HAP-1 (cell line): ENCODE data around the gene BRD1.

Experiments used
- DNase-seq, 2 experiments: peaks; one replicate each; pipeline ENCODE4 v3.0.0-alpha.2; 2016 to 2020; ENCODE audit warnings: low spot score in 2 of 2
- H3K27me3 ChIP-seq: fragments of 250-450 bp; sonication (Bioruptor Pico); 2 replicates; pipeline ENCODE4 v1.5.1; 2020; ENCODE audit warnings: low read depth, mild to moderate bottlenecking, moderate library complexity
- H3K36me3 ChIP-seq: fragments of 250-450 bp; sonication (Bioruptor Pico); replicated peaks from 2 replicates; pipeline ENCODE4 v1.5.1; 2020; ENCODE audit warnings: mild to moderate bottlenecking
- H3K4me1 ChIP-seq: fragments of 250-450 bp; sonication (Bioruptor Pico); 2 replicates; pipeline ENCODE4 v1.5.1; 2020; ENCODE audit warnings: mild to moderate bottlenecking
- H3K4me3 ChIP-seq: fragments of 250-450 bp; sonication (Bioruptor Pico); 2 replicates; pipeline ENCODE4 v1.5.1; 2020; ENCODE audit warnings: mild to moderate bottlenecking, moderate library complexity
- H3K9me3 ChIP-seq: fragments of 250-450 bp; sonication (Bioruptor Pico); 2 replicates; pipeline ENCODE4 v1.5.1; 2020; ENCODE audit warnings: mild to moderate bottlenecking, moderate library complexity
- in situ Hi-C: fragments of 300-500 bp; cut with MboI; formaldehyde crosslinking; loops from 3 replicates; pipeline ENCODE4 v1.14.3; 2020; ENCODE audit warnings: low sequenced_read_pairs, inconsistent platforms, mixed read lengths

BRD1 gene

DNA sequence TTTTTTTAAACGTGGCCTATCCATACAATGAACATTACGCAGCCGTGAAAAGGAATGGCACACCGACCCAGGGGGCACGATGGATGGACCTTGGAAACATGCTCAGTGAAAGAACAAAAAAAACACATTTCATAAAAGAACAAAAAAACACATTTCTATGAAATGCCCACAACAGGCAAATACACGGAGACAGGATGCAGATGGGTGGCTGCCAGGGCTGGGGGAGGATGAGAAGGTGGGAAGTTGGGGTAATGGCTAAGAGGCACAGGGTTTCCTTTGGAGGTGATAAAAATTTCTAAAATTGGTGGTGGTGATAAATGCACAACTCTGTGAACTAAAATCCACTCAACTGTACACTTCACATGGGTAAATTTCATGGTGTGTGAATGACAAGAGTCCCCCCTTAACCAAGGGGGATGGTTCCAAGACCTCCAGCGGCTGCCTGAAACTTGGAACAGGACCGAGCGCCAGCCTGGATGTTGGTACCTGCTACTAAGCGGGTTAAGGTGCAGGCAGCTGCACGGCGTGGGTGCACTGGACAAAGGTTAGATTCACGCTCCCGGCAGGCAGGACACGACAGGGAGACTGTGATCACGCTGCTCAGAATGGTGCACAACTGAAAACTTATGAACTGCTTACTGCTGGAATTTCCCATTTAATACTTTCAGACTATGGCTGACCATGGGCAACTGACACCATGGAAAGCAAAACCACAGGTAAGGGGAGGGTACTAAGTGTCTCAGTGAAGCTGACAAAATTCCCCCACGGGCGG, 16.5 kb downstream of the BRD1 start:
- Histone ChIP-seq H3K4me1 (no peaks in the 10 kb centered on the region; the same call in 1 of the 2 replicates), H3K36me3 (peaks cover 30% of the 10 kb centered on the region), H3K9me3 (no peaks in the 10 kb centered on the region), H3K27me3 (no peaks in the 10 kb centered on the region), H3K4me3 (no peak overlapping the region)
- no peak for DNase-seq
- in situ Hi-C loops: no loop called here

DNA sequence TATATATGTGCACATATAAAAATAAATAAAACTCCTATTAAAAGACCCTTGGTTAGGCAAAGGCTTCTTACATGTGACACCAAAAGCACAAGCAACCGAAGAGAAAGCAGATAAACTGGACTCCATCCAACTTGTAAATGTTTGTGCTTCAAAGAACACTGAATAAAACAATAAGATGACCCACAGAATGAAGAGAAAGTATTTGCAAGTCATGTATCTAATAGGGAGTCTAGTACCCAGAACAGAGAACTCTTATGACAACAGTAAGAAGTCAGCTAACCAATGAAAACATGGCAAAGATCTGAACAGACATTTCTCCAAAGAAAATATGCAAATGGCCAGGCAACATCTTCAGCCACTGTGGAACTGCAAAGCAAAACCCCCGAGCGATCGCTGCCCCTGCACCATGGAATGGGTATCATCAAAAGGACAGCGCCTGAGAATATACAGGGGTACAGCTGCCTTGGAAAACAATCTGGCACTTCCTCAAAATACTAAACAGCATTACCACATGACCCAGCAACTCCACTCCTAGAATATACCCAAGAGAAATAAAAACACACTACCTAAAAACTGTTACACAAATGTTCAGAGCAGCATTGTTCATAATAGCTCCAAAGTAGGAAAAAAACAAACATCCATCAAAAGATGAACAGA, 17.2 kb downstream of the BRD1 start:
- no peaks in the 10 kb centered on the region for H3K9me3 ChIP-seq
- in situ Hi-C loops: no loop called here
- no peaks in the 10 kb centered on the region; the same call in 1 of the 2 replicates for H3K4me1 ChIP-seq
- no peaks in the 10 kb centered on the region for H3K27me3 ChIP-seq
- H3K4me3 ChIP-seq: no peak overlapping the region
- peaks cover 29% of the 10 kb centered on the region for H3K36me3 ChIP-seq
- DNase-seq: no peak

DNA sequence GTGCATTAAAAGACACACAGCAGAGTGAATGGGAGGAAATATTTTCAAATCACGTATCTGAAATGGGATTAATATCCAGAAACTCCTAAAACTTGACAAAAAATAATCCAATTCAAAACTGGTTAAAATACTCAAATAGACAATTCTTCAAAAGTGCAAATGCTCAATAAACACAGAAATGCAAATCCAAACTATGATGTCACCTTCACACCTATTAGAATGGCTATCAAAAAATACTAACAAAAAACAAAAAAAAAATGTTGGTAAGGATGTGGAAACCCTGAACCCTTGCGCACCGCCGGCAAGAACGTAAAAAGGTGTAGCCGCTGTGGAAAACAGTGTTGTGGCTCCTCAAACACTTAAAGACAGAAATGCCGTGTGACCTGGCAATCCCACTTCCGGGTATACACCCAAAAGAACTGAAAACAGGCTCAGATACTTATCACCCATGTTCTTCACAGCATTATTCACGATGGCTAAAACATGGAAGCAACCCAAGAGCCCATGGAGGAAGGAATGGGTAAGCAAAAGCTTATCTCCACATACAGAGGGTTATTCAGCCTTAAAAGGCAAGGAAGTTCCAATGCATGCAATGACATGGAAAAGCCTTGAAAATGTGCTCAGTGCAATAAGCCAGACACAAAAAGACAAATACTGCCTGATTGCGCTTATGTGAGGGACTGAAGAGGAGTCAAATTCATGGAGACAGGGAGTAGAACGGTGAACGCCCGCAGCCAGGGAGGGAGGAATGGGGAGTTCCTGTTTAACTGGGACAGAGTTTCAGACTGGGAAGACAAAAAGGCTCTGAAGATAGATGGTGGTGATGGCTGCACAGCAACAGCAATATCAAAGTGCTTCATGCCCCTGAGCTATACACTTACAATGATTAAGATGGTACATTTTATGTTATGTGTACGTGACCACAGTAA, 19.6 kb downstream of the BRD1 start:
- DNase-seq: no peak
- H3K9me3 ChIP-seq: no peaks in the 10 kb centered on the region
- no peaks in the 10 kb centered on the region for H3K27me3 ChIP-seq
- no peaks in the 10 kb centered on the region; the same call in 1 of the 2 replicates for H3K4me1 ChIP-seq
- in situ Hi-C loops: no loop called here
- peaks cover 28% of the 10 kb centered on the region for H3K36me3 ChIP-seq
- H3K4me3 ChIP-seq: no peak overlapping the region

DNA sequence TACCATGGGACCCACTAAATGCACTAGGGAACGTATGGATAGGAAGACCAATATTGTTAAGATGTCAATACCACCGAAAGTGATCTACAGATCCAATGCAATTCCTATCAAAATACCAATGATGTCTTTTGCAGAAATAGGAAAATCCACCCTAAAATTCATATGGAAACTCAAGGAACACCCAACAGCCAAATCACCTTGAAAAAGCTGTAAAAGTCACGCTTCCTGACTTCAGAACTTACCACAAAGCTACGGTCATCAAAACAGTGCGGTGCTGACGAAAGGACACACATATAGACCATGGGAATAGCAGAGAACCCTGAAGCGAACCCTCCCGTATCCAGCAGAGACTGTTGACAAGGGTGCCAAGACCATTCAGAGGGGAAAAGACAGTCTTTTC, 20.5 kb downstream of the BRD1 start:
- Histone ChIP-seq H3K4me1 (no peaks in the 10 kb centered on the region; the same call in 1 of the 2 replicates), H3K27me3 (no peaks in the 10 kb centered on the region), H3K9me3 (no peaks in the 10 kb centered on the region), H3K4me3 (no peak overlapping the region), H3K36me3 (peaks cover 32% of the 10 kb centered on the region)
- no peak for DNase-seq
- in situ Hi-C loops: no loop called here

DNA sequence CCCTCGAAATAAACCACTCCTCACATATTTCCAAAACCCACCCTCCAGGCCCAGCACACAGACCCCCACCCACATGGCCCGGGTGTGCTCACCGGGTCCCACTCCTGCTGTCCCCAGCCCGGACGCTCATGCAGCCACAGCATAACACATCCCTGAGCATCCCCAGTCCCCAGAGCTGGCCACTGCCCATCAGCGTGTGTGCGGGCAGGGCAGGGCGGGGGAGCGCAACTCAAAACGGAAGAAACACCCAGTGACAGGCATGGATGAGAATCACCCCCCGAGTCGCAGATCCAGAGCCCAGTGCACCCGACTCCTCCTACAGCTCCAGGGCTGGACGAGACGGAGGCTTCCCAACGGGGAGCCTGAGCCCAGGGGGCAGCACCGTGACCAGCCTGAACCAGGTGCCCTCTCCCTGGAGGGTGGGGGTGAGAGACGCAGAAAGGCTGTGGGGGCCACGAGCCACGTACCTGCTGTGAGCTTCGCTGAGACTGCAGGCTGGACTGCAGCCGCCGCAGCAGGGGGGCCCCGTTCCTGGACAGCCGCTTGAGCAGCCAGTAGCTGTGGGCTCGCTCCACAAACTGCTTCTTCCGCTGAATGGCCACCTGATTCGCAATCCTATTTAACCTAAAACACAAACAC, 23.8 kb downstream of the BRD1 start:
- in situ Hi-C loops: no loop called here
- no peaks in the 10 kb centered on the region for H3K4me1 ChIP-seq

DNA sequence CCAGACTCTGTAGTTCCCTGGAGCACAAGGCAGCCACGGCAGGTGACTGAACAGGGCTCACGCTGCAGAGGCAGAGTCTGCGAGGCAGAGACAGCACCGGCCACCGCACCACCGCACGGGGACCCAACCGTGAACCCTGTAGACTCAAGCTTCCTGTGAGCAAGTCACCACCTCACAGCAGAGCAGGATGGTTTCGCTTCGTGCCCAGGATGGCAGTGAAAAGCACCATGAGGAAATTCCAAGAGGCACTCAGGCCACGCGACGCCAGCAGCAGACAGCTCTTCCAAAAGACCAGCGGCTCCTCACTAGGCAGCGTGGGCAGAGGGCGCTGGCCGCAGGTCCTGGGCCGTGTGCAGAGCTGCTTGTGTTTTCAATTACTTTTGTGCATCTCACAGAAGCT, 24.5 kb downstream of the BRD1 start:
- Histone ChIP-seq H3K4me3 (no peak overlapping the region), H3K4me1 (no peaks in the 10 kb centered on the region), H3K36me3 (peaks cover 43% of the 10 kb centered on the region), H3K27me3 (no peaks in the 10 kb centered on the region), H3K9me3 (no peaks in the 10 kb centered on the region)
- in situ Hi-C loops: no loop called here
- DNase-seq: no peak

More for the DNA sequence above, 23.8 kb downstream of the BRD1 start:
- H3K4me3 ChIP-seq: no peak overlapping the region
- no peak for DNase-seq
- peaks cover 38% of the 10 kb centered on the region for H3K36me3 ChIP-seq
- no peaks in the 10 kb centered on the region for H3K27me3 ChIP-seq
- no peaks in the 10 kb centered on the region for H3K9me3 ChIP-seq

DNA sequence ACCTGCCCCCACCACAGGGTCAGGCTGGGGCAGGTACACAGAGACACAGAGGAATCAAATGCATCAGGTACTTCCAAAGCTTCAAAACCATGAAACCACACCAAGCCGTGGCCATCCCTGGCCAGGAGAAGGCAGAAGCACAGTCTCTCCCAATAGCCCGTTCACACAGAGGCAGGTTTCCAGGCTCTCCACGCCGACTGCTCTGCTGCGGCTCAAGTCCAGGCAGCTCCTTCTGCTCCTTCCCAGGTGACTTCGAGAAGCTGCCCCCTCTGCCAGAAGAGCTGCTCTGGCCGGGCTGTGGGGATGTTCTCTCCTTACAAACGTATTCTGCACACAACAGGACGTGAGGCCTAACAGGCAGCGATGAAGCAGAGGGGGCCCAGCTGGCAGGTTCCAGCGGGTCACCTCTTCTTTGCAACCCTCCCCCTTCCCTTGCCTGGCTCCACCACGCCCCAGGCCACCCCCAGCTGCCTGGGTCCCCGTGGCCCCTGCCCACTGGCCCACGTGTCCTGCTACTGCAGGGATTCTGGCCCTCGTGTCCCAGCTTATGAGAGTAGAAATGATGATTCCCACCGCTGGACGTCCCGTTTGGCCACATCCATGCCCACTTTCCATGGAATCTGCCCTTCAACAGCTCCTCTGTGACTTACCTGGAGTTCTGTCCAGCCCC, 26.1 kb downstream of the BRD1 start:
- H3K36me3 ChIP-seq: peaks cover 58% of the 10 kb centered on the region

DNA sequence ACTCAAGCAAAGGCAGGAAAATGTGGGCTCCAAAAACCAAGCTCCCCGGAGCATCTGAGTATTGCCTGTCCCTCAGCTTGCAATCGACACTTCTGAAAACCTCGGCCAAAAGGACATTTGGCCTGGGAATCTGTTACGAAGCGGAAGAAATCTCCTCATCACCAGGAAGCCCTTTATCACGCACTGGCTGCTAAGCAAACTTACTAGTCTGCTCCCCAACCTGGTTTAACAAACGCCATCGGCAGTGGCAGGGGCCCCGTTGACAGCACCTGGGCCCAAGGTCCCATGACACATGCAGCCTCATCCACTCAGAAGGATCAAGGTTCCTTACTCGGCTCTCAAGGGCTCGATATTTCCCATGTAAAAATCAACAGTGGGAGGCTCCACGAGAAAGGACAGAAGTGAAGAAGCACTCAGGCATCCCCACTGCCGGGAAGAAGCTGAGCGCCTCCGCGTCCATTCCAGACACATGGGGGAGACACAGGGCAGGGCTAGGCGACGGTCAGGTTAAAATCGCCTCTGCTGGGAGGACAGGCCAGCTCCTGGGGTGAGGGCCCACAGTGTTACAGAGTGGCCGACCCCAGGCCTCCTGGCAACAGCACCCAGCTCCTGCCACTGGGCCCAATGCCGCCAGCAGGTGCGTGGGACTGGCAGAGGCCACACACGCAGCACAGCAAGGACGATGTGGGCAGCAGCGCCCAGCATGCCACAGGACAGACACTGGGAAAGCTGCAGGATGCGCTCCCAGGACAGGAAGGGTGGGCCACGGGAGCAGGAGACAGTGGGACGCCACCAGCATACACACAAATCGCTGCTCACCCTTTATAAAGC, 27.1 kb downstream of the BRD1 start:
- H3K4me3 ChIP-seq: no peak overlapping the region
- no peaks in the 10 kb centered on the region; the same call in 1 of the 2 replicates for H3K9me3 ChIP-seq
- DNase-seq: no peak
- no peaks in the 10 kb centered on the region for H3K4me1 ChIP-seq
- no peaks in the 10 kb centered on the region for H3K27me3 ChIP-seq
- in situ Hi-C loops: no loop called here
- H3K36me3 ChIP-seq: peaks cover 63% of the 10 kb centered on the region

More for the DNA sequence above, 26.1 kb downstream of the BRD1 start:
- no peak for DNase-seq
- in situ Hi-C loops: no loop called here
- H3K9me3 ChIP-seq: no peaks in the 10 kb centered on the region; the same call in 1 of the 2 replicates
- H3K4me1 ChIP-seq: no peaks in the 10 kb centered on the region
- H3K27me3 ChIP-seq: no peaks in the 10 kb centered on the region
- H3K4me3 ChIP-seq: no peak overlapping the region

DNA sequence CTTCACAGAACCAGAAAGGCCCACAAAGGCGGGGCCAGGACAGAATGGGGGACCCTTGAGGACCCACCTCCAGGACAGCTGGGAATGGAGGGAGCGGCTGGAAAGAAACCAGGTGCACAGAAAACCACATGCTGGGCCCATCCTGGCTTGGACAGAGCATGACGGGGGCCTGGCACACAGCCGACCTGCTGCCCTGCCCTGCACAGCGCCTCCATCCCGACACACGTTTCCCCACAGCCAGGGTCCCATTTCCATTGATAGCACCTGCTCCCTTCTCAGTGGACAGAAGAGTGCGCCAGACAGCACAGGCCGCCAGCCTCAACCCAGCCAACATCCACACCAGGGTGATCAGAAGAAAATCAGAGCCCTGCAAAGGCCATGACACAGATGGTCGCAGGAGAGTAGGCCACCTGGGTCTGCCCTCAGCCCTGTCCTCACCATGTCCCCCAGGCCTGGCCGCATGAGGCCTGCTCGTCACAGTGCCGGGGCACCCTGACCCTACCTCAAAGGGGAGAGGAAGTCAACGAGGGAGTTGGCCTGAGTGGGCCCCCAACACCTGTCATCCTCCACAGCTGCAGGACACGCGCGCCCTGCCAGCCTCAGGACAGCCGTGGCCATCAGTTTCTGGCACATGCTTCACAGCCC, 28.1 kb downstream of the BRD1 start:
- Histone ChIP-seq H3K27me3 (no peaks in the 10 kb centered on the region), H3K4me1 (no peaks in the 10 kb centered on the region), H3K36me3 (peaks cover 71% of the 10 kb centered on the region), H3K9me3 (no peaks in the 10 kb centered on the region; the same call in 1 of the 2 replicates), H3K4me3 (no peak overlapping the region)
- no peak for DNase-seq
- in situ Hi-C loops: no loop called here

DNA sequence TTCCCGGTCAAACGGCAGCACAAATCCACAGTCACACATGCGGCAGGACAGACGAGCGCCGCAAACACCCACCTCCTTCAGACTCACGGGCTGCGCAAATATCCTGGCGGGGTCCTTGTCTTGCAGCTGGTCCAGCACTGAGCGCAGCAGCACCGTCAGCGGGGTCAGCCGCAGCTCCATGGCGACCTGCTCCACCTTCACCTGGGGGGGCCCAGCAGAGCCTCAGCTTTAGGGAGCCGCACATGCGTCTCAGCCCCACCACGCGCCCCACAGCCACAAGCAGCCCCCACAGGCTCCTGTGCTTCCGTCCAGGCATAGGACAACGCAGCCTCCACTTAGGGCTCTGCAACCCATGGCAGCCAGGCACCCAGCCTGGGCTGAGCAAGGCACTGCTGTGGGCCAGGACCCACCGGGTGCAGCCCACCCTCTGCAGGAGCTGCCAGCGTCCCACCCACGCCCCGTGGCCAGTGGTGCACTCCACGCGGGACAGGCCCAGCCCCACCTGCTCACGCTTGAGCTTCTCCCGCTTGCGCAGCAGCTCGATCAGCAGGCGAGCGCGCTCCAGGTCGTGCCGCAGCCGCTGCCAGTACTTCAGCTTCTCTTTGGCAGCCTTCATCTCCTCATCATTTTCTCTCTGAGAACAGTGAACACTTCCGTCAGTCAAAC, 29.1 kb downstream of the BRD1 start:
- in situ Hi-C loops: no loop called here
- Histone ChIP-seq H3K9me3 (no peaks in the 10 kb centered on the region; the same call in 1 of the 2 replicates), H3K4me1 (no peaks in the 10 kb centered on the region), H3K36me3 (peaks cover 71% of the 10 kb centered on the region), H3K4me3 (no peak overlapping the region), H3K27me3 (no peaks in the 10 kb centered on the region)
- no peak for DNase-seq

DNA sequence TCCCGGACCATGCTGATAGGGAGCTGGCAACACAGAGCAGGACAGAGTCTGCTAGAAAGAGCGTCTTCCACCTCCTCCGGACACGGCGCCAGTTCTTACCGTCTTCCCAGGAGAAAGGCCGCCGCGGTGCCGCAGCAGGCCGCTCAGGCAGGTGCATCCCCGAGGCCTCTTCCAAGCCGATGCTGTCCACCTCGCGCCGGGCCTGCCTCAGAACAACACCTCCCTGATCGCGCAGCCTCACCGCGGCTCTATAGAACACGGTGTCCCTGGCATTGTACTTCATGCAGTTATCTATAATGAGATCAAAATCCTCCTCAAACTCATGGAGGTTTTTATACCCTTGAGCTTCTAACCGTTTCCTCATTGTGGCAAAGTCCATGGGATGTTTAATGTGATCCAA, 30.0 kb downstream of the BRD1 start:
- no peak for DNase-seq
- H3K27me3 ChIP-seq: no peaks in the 10 kb centered on the region
- in situ Hi-C loops: no loop called here
- H3K4me3 ChIP-seq: no peak overlapping the region
- H3K9me3 ChIP-seq: no peaks in the 10 kb centered on the region; the same call in 1 of the 2 replicates
- H3K36me3 ChIP-seq: peaks cover 73% of the 10 kb centered on the region
- H3K4me1 ChIP-seq: no peaks in the 10 kb centered on the region
